A549 (cell line): ENCODE measurements around the gene IL3.

ENCODE experiments used
- HDAC2 ChIP-seq: fragments of 200-600 bp; sonication (generic); IDR thresholded peaks from 2 replicates; pipeline ENCODE4 v1.6.1; 2016
- JUN ChIP-seq, 2 experiments: fragments of >200 bp; sonication (Bioruptor Twin); formaldehyde crosslinking; IDR thresholded peaks; 2 replicates in 1 of 2; 3 replicates in 1 of 2; pipeline ENCODE4 v1.6.1; 2016 to 2017
- MAZ ChIP-seq: fragments of 150-350 bp; IDR thresholded peaks from 2 replicates; pipeline ENCODE4 v1.6.1; 2014; ENCODE audit warnings: antibody characterized with exemption, low read depth, low read length, borderline replicate concordance
- MYC ChIP-seq: IDR thresholded peaks from 2 replicates; pipeline ENCODE4 v1.6.1; 2012; ENCODE audit warnings: mild to moderate bottlenecking, inconsistent platforms, low read length, improper control_type of control experiment, borderline replicate concordance
- PBX3 ChIP-seq: IDR thresholded peaks from 2 replicates; pipeline ENCODE4 v1.6.1; 2012
- PHF8 ChIP-seq: fragments of 200-600 bp; sonication (generic); IDR thresholded peaks from 2 replicates; pipeline ENCODE4 v1.6.1; 2016; ENCODE audit warnings: low read depth, mild to moderate bottlenecking, antibody characterized with exemption, moderate library complexity, borderline replicate concordance
- POLR2A ChIP-seq: IDR thresholded peaks from 2 replicates; pipeline ENCODE4 v1.6.1; 2012; ENCODE audit warnings: mild to moderate bottlenecking, low read length
- RAD21 ChIP-seq, 2 experiments: fragments of >200 bp in 1 of 2; sonication (Bioruptor Twin) in 1 of 2; formaldehyde crosslinking in 1 of 2; IDR thresholded peaks in 1 of 2; conservative IDR thresholded peaks in 1 of 2; 2 replicates in 1 of 2; 3 replicates in 1 of 2; pipeline ENCODE4 v1.6.1; 2012 to 2018; ENCODE audit warnings: inconsistent platforms in 1 of 2
- RCOR1 ChIP-seq: fragments of 150-350 bp; IDR thresholded peaks from 2 replicates; pipeline ENCODE4 v1.6.1; 2014; ENCODE audit warnings: antibody characterized with exemption, low read length, low read depth
- ZFP36 ChIP-seq: fragments of 450-650 bp; IDR thresholded peaks from 2 replicates; pipeline ENCODE4 v1.6.1; 2014; ENCODE audit warnings: borderline replicate concordance; ENCODE audit not compliant: partially characterized antibody
- TF ChIP-seq, protein P1 (sequence below): fragments of >200 bp; sonication (Bioruptor Twin); formaldehyde crosslinking; IDR thresholded peaks from 3 replicates; pipeline ENCODE4 v1.5.1; 2016
- TF ChIP-seq, protein P2 (sequence below): fragments of 200-600 bp; sonication (generic); IDR thresholded peaks from 2 replicates; pipeline ENCODE4 v1.6.1; 2016; ENCODE audit warnings: antibody characterized with exemption, mild to moderate bottlenecking, moderate library complexity

DNA sequence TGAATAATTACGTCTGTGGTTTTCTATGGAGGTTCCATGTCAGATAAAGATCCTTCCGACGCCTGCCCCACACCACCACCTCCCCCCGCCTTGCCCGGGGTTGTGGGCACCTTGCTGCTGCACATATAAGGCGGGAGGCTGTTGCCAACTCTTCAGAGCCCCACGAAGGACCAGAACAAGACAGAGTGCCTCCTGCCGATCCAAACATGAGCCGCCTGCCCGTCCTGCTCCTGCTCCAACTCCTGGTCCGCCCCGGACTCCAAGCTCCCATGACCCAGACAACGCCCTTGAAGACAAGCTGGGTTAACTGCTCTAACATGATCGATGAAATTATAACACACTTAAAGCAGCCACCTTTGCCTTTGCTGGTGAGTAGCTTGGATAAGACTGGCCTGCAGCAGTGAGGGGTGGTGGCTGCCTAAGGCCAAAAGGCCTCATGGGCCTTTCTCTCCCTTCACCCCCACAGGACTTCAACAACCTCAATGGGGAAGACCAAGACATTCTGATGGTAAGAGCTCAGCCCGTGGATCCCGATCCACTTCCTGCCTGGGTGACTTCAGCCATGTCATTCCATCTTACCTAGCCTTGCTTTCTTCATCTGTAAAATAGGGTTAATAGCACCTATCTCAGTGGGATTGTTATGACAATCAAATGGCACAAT lies at the start of gene IL3:
- TF ChIP-seq RAD21 (conservative IDR thresholded peaks at IDR 0.05 in 1 of 2, IDR thresholded peaks at IDR 0.05 in 1 of 2) (no peak), PHF8 (no peak), POLR2A (no peak), PBX3 (no peak), MYC (no peak), MAZ (no peak), JUN (IDR thresholded peaks at IDR 0.05) (no peak), RCOR1 (no peak), ZFP36 (no peak), HDAC2 (no peak)
- TF ChIP-seq, protein P1, sequence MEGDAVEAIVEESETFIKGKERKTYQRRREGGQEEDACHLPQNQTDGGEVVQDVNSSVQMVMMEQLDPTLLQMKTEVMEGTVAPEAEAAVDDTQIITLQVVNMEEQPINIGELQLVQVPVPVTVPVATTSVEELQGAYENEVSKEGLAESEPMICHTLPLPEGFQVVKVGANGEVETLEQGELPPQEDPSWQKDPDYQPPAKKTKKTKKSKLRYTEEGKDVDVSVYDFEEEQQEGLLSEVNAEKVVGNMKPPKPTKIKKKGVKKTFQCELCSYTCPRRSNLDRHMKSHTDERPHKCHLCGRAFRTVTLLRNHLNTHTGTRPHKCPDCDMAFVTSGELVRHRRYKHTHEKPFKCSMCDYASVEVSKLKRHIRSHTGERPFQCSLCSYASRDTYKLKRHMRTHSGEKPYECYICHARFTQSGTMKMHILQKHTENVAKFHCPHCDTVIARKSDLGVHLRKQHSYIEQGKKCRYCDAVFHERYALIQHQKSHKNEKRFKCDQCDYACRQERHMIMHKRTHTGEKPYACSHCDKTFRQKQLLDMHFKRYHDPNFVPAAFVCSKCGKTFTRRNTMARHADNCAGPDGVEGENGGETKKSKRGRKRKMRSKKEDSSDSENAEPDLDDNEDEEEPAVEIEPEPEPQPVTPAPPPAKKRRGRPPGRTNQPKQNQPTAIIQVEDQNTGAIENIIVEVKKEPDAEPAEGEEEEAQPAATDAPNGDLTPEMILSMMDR: no peak
- TF ChIP-seq, protein P2, sequence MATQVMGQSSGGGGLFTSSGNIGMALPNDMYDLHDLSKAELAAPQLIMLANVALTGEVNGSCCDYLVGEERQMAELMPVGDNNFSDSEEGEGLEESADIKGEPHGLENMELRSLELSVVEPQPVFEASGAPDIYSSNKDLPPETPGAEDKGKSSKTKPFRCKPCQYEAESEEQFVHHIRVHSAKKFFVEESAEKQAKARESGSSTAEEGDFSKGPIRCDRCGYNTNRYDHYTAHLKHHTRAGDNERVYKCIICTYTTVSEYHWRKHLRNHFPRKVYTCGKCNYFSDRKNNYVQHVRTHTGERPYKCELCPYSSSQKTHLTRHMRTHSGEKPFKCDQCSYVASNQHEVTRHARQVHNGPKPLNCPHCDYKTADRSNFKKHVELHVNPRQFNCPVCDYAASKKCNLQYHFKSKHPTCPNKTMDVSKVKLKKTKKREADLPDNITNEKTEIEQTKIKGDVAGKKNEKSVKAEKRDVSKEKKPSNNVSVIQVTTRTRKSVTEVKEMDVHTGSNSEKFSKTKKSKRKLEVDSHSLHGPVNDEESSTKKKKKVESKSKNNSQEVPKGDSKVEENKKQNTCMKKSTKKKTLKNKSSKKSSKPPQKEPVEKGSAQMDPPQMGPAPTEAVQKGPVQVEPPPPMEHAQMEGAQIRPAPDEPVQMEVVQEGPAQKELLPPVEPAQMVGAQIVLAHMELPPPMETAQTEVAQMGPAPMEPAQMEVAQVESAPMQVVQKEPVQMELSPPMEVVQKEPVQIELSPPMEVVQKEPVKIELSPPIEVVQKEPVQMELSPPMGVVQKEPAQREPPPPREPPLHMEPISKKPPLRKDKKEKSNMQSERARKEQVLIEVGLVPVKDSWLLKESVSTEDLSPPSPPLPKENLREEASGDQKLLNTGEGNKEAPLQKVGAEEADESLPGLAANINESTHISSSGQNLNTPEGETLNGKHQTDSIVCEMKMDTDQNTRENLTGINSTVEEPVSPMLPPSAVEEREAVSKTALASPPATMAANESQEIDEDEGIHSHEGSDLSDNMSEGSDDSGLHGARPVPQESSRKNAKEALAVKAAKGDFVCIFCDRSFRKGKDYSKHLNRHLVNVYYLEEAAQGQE: no peak
